ENCODE data around the gene LCN9.

LCN9 gene, protein sequence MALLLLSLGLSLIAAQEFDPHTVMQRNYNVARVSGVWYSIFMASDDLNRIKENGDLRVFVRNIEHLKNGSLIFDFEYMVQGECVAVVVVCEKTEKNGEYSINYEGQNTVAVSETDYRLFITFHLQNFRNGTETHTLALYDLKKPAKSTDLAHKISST

DNA sequence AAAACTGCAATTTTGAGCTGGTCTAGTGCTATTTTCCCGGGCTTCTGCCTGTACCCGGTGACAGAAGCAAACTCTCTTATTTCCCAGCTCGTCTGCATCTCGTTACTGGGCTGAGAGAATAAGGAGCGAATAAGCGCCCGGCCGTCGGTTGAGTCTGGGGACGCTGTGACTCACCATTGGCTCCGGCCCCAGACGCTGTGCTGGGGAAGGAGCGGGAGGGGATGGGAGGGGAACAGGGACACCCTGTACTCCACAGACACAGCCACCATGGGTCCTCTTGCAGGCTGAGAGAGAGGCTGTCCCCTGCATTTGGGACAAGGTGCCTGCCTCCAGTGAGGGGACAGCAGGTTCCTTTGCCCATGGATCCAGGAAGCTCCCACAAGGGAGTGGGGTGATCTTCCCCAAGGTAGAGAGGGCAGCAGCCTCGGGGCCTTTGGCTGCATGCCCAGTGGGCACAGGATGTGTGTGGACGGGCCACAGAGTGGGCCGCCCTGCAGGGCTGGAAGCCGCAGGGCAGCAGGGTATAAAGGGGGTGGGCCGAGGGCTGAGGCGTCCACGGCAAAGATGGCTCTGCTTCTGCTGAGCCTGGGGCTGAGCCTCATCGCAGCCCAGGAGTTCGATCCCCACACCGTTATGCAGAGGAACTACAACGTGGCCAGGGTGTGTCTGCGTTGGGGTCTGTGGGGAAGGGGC is at the start of gene LCN9:
Gene LCN9, plus strand, starts transcription at position 552 of the 693 bp plus-strand sequence. Its CDS starts 13 bp downstream, at position 565.
- no peaks in the 10 kb centered on the region for H3K9me3 ChIP-seq (ENCODE audit: control insufficient read depth in 1 of 2, low read length in 2 of 2)
- H3K4me1 ChIP-seq (ENCODE audit: control insufficient read depth in 1 of 2, insufficient read depth in 2 of 2, low read length in 2 of 2): no peaks in the 10 kb centered on the region
- no peak within 1 kb of the TSS for H3K4me3 ChIP-seq (ENCODE audit: low read depth in 1 of 2, low read length in 2 of 2)
- H3K27me3 ChIP-seq (ENCODE audit: low read depth, low read length): no peaks in the 10 kb centered on the region
- H3K27ac ChIP-seq (ENCODE audit: low read length): no peak within 1 kb of the TSS
- H3K36me3 ChIP-seq (ENCODE audit: control insufficient read depth in 1 of 2, insufficient read depth in 2 of 2, low read length in 2 of 2): no peaks in the 10 kb centered on the region

DNA sequence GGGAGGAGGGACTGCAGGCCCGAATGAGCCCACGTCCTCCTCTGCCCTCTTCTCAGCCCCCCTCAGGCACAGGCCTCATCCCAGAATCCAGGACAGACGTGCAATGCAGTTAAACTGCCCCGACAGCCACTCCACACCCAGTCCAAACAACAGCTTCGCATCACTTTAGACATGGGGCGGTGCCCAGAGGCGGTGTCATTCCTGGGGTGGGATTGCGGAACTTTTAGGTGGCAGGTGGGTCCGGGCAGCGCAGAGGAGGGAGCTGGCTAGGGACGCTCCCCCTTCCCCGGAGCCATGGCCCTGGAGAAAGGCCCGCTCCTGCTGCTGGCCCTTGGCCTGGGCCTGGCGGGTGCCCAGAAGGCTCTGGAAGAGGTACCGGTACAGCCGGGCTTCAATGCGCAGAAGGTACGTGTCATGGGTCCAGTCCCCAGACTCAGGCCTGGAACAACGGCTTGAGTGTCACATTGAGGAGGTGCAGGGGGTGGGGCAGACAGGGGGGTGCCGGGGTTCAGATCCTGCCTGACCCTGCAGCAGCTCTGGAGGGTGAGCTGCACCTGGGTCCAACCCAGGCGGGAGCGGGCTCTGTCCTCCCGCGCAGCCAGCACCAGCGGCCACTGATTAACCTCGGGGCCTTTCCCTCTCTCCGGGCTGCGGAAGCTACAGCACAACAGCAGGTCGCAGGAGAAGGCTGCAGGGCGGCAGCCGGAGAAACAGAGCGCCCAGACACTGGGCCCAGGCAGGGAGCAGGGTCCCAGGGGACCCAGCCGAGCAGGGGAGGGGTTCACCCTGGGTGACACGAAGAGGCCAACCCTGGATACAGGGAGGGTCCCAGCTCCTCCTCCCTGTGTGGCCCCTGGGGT is 48.9 kb upstream of the LCN9 start:
- Histone ChIP-seq H3K4me1 (ENCODE audit: control insufficient read depth in 1 of 2, insufficient read depth in 2 of 2, low read length in 2 of 2) (no peaks in the 10 kb centered on the region), H3K36me3 (ENCODE audit: control insufficient read depth in 1 of 2, insufficient read depth in 2 of 2, low read length in 2 of 2) (no peaks in the 10 kb centered on the region), H3K27ac (ENCODE audit: low read length) (no peak overlapping the region), H3K9me3 (ENCODE audit: control insufficient read depth in 1 of 2, low read length in 2 of 2) (no peaks in the 10 kb centered on the region), H3K27me3 (ENCODE audit: low read depth, low read length) (no peaks in the 10 kb centered on the region), H3K4me3 (ENCODE audit: low read depth in 1 of 2, low read length in 2 of 2) (no peak overlapping the region)

DNA sequence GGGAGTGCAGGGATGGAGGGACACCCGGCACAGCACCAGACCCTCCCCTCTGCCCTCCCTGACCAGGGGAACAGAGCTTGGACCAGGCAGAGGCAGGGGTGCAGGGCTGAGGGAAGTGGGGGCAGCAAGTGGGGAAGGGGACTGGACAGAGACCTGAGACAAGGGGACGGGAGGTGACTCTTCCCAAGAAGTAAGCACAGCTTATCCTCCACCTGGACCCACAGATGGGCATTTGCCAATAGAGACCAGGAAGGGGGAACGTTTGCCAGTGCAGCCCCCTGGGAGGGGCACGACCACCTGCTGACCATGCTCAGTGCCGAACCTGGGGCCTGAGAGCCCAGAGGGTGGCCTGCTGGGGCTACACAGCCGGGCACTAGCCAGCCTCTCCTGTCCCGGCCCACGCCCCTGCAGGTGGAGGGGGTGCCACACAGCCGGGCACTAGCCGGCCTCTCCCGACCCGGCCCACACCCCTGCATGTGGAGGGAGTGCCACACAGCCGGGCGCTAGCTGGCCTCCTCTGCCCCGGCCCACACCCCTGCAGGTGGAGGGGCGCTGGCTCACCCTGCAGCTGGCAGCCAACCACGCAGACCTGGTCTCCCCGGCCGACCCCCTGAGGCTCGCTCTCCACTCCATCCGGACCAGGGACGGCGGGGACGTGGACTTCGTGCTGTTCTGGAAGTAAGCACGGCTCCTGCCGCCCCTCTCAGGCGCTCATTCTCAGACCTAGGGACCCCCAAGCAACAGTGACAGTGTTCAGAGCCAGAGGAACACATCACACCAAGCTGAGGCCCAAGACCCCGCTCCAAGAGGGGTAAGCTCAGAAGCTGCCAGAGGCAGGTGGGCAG is 48.1 kb upstream of the LCN9 start:
- no peaks in the 10 kb centered on the region for H3K9me3 ChIP-seq (ENCODE audit: control insufficient read depth in 1 of 2, low read length in 2 of 2)
- H3K27me3 ChIP-seq (ENCODE audit: low read depth, low read length): no peaks in the 10 kb centered on the region
- H3K27ac ChIP-seq (ENCODE audit: low read length): no peak overlapping the region
- H3K4me3 ChIP-seq (ENCODE audit: low read depth in 1 of 2, low read length in 2 of 2): no peak overlapping the region
- H3K4me1 ChIP-seq (ENCODE audit: control insufficient read depth in 1 of 2, insufficient read depth in 2 of 2, low read length in 2 of 2): no peaks in the 10 kb centered on the region
- H3K36me3 ChIP-seq (ENCODE audit: control insufficient read depth in 1 of 2, insufficient read depth in 2 of 2, low read length in 2 of 2): no peaks in the 10 kb centered on the region

DNA sequence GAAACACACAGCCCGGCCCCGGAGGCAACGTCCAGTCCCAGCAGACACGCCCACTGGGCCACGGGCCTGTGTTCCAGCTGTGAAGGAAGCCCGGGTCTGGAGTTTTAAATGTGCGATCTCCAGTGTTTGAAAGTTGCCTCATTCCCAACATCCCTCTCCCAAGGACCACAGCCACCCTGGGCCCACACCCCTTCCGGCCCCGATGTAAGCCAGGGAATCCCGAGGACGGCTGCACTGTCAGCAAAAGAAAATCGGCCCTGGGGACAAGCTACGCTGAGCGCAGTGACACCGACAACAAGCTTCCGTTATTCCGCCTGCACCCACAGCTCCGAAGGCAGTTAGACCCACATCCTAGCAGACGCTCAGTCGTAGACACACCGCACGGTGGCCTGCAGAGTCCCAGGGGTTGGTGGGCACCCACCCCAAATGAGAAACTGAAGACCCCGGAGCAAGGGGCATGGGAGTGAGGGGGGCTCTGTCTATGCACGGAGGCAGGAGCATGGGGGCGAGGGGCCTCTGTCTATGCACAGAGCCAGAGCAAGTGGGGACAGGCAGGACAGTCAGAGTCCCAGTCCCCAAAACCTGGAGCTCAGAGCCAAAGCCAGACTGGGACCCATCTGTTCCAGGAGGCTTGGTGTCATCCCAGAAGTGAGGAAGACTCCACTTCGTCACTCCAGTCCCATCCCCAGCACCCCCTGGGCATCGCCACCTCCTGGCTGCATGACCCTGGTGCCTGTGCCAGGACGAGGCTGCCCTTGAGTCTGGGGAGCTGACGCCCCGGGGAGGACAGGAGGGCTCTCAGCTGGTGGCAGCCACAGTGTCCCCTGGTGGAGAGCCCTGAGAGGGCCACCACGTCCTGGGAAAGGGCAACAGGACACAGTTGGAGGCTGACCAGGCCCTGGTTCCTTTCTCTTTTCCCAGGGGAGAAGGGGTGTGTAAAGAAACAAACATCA is 47.2 kb upstream of the LCN9 start:
- H3K36me3 ChIP-seq (ENCODE audit: control insufficient read depth in 1 of 2, insufficient read depth in 2 of 2, low read length in 2 of 2): no peaks in the 10 kb centered on the region
- no peaks in the 10 kb centered on the region for H3K9me3 ChIP-seq (ENCODE audit: control insufficient read depth in 1 of 2, low read length in 2 of 2)
- H3K27ac ChIP-seq (ENCODE audit: low read length): no peak overlapping the region
- no peaks in the 10 kb centered on the region for H3K4me1 ChIP-seq (ENCODE audit: control insufficient read depth in 1 of 2, insufficient read depth in 2 of 2, low read length in 2 of 2)
- H3K4me3 ChIP-seq (ENCODE audit: low read depth in 1 of 2, low read length in 2 of 2): no peak overlapping the region
- no peaks in the 10 kb centered on the region for H3K27me3 ChIP-seq (ENCODE audit: low read depth, low read length)

DNA sequence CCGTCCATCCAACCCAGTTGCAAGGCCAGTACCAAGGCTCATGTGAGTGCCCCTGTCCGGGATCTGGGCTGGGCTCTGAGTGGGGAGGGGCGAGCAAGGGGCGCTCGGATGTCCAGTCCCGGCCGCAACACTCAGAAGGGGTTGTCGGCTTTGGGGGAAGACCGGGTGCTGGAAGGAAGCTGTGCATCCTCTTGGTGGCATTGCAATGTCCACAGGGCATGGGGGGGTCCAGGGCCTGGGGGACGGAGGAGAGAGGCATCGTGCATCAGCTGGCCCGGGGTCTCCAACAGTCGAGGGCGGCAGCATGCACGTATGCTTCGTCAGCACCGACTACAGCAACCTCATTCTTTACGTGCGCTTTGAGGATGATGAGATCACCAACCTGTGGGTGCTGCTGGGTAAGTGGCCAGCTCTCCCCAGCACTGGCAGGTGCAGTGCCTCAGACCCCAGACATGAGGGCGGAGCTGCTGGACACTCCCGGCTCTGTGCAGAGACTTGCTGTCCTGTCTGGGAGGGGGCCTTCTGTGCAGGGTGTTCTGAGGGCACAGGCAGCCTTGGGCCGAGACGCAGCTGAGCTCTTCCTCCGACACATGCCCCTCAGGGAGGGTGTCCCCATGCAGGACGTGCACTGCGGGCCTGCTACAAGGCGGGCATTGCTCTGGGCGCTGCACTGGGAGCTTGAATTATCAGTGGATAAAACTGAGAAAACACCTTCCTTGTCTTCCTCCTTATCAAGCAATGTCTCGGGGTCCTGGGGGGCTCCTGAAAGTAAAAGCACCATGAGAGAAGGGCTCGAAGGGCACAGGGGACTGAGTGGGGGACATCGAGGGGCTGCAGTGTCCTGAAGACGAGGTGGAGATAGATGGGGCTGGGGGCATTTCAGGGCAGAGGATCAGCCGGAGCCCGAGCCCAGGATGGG is 46.2 kb upstream of the LCN9 start:
- Histone ChIP-seq H3K4me3 (ENCODE audit: low read depth in 1 of 2, low read length in 2 of 2) (no peak overlapping the region), H3K27me3 (ENCODE audit: low read depth, low read length) (no peaks in the 10 kb centered on the region)

DNA sequence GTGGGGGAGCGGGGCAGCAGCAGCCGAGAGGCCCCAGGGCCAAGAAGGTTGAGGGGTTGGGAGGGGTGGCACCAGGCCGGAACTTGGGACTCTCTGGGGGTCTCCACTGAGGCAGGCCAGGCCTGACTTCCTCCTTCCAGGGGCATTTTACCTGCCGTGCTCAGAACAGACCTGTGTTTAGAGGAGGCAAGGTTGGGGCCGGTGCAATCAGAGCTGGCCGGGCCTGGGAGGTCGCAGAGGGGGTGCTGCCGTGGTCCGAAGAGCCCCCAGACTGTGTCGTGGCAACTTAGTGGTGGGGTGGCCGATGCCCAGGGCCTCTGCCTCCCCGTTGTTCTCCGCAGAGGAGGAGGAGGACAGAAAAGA is 45.6 kb upstream of the LCN9 start:
- Histone ChIP-seq H3K4me3 (ENCODE audit: low read depth in 1 of 2, low read length in 2 of 2) (no peak overlapping the region), H3K4me1 (ENCODE audit: control insufficient read depth in 1 of 2, insufficient read depth in 2 of 2, low read length in 2 of 2) (no peaks in the 10 kb centered on the region), H3K27me3 (ENCODE audit: low read depth, low read length) (no peaks in the 10 kb centered on the region), H3K36me3 (ENCODE audit: control insufficient read depth in 1 of 2, insufficient read depth in 2 of 2, low read length in 2 of 2) (no peaks in the 10 kb centered on the region), H3K9me3 (ENCODE audit: control insufficient read depth in 1 of 2, low read length in 2 of 2) (no peaks in the 10 kb centered on the region), H3K27ac (ENCODE audit: low read length) (no peak overlapping the region)

More for the DNA sequence above, 46.2 kb upstream of the LCN9 start:
- Histone ChIP-seq H3K4me1 (ENCODE audit: control insufficient read depth in 1 of 2, insufficient read depth in 2 of 2, low read length in 2 of 2) (no peaks in the 10 kb centered on the region), H3K9me3 (ENCODE audit: control insufficient read depth in 1 of 2, low read length in 2 of 2) (no peaks in the 10 kb centered on the region), H3K36me3 (ENCODE audit: control insufficient read depth in 1 of 2, insufficient read depth in 2 of 2, low read length in 2 of 2) (no peaks in the 10 kb centered on the region), H3K27ac (ENCODE audit: low read length) (no peak overlapping the region)

DNA sequence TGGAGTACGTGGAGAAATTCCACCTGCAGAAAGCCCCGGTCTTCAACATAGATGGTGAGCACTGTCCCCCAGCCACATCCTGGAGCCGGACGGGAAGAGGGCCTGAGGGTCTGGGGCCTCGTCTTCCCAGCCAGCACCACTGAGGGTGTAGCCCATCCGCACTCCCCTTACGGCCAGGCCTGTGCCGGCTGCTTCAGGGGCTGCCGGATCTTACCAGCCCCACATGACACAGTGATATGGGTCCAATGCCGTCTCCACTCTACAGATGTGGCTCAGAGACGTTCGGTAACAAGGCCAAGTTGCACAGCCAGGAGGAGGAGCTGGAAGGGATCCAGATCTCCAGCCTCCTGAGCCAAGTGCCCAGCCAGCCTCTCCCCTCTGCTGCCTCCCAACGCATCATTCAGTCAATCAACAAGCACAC is 45.1 kb upstream of the LCN9 start:
- Histone ChIP-seq H3K27me3 (ENCODE audit: low read depth, low read length) (no peaks in the 10 kb centered on the region), H3K36me3 (ENCODE audit: control insufficient read depth in 1 of 2, insufficient read depth in 2 of 2, low read length in 2 of 2) (no peaks in the 10 kb centered on the region), H3K4me1 (ENCODE audit: control insufficient read depth in 1 of 2, insufficient read depth in 2 of 2, low read length in 2 of 2) (no peaks in the 10 kb centered on the region), H3K9me3 (ENCODE audit: control insufficient read depth in 1 of 2, low read length in 2 of 2) (no peaks in the 10 kb centered on the region), H3K4me3 (ENCODE audit: low read depth in 1 of 2, low read length in 2 of 2) (no peak overlapping the region), H3K27ac (ENCODE audit: low read length) (no peak overlapping the region)

DNA sequence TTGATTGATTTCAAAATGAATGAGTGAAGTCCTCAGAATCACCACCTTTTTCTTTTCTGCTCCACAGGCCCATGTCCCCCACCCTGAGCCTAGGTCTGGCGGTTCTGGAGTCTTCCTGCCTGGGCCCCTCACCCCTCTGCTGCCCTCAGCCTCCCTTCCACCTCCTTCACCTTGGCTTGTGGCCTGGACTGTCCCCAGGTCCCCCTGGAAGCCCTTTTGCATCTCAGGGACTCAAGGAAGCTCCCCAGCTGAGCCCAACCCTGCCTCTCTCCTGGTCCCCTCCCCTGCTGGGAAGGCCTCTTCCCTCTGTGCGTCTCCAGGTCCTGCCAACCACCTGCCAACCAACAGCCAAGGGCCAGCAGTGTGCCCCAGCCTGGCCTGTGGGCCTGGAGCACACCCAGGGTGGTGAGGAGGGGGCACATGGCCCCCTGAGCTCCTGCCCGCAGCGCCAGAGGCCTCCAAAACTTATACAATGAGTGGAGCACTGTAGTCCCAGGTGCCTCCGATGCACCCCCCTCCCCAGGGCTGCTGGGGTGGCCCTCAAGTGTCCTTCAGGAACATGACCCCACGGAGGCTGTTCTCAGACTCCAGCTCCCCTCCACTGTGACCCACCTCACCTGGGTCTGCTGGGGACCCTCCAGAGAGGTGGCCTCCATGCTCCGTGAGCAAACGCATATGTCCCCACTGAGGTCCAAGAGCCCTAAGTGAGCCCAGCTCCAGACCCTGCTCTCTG is 44.1 kb upstream of the LCN9 start:
- Histone ChIP-seq H3K4me1 (ENCODE audit: control insufficient read depth in 1 of 2, insufficient read depth in 2 of 2, low read length in 2 of 2) (no peaks in the 10 kb centered on the region), H3K4me3 (ENCODE audit: low read depth in 1 of 2, low read length in 2 of 2) (no peak overlapping the region), H3K27ac (ENCODE audit: low read length) (no peak overlapping the region), H3K36me3 (ENCODE audit: control insufficient read depth in 1 of 2, insufficient read depth in 2 of 2, low read length in 2 of 2) (no peaks in the 10 kb centered on the region), H3K9me3 (ENCODE audit: control insufficient read depth in 1 of 2, low read length in 2 of 2) (no peaks in the 10 kb centered on the region), H3K27me3 (ENCODE audit: low read depth, low read length) (no peaks in the 10 kb centered on the region)

DNA sequence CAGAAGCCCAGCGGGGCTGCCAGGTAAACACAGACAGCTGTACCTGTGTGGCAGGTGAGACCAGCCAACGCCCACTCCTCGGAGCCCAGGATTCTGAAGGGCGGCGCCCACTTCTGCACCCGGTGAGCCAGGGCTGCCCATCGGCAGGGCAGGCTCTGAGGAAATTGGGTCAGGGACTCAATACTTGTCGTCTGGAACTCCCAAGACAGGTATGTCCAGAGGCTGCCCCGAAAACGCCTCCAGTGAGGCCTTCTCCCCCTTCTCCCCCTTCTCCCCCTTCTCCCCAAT is 43.6 kb upstream of the LCN9 start:
- H3K27ac ChIP-seq (ENCODE audit: low read length): no peak overlapping the region
- no peaks in the 10 kb centered on the region for H3K4me1 ChIP-seq (ENCODE audit: control insufficient read depth in 1 of 2, insufficient read depth in 2 of 2, low read length in 2 of 2)
- no peaks in the 10 kb centered on the region for H3K27me3 ChIP-seq (ENCODE audit: low read depth, low read length)
- H3K9me3 ChIP-seq (ENCODE audit: control insufficient read depth in 1 of 2, low read length in 2 of 2): no peaks in the 10 kb centered on the region
- H3K4me3 ChIP-seq (ENCODE audit: low read depth in 1 of 2, low read length in 2 of 2): no peak overlapping the region
- no peaks in the 10 kb centered on the region for H3K36me3 ChIP-seq (ENCODE audit: control insufficient read depth in 1 of 2, insufficient read depth in 2 of 2, low read length in 2 of 2)
